ENCODE measurements around the gene RRP1B.
"Not testable (repeated sequence)": the region's sequence is repeated elsewhere in the genome, so short reads cannot be mapped to it uniquely, and the experiment has no call there.

RRP1B gene

GRCh38 chr21:43643193-43643592 lies 16.2 kb upstream of the RRP1B start:
- no peak for DNase-seq

GRCh38 chr21:43644071-43644470 lies 15.3 kb upstream of the RRP1B start:
- DNase-seq, result no peak

- DNase-seq, result no peak
Measured at GRCh38 chr21:43644609-43645008, 14.8 kb upstream of the RRP1B start.

GRCh38 chr21:43645136-43645891 lies 14.0 kb upstream of the RRP1B start:
- peak; percentile 93 to 97 for DNase-seq

GRCh38 chr21:43645976-43646375 lies 13.4 kb upstream of the RRP1B start:
- DNase-seq, result no peak

- DNase-seq, result peak; percentile 94 to 95
Measured at GRCh38 chr21:43646550-43647260, 12.7 kb upstream of the RRP1B start.

- no peak for DNase-seq
Measured at GRCh38 chr21:43648171-43648570, 11.2 kb upstream of the RRP1B start.

GRCh38 chr21:43651926-43652325 lies 7.4 kb upstream of the RRP1B start:
- DNase-seq, result not testable (repeated sequence)

GRCh38 chr21:43652616-43653015 lies 6.7 kb upstream of the RRP1B start:
- DNase-seq, result no peak

- DNase-seq, result no peak
Measured at GRCh38 chr21:43653626-43654025, 5.7 kb upstream of the RRP1B start.

- no peak for DNase-seq
Measured at GRCh38 chr21:43654806-43655489, 4.4 kb upstream of the RRP1B start.

- DNase-seq, result peak; percentile 47 to 48
Measured at GRCh38 chr21:43657355-43658087, 1.8 kb upstream of the RRP1B start.

- DNase-seq, result no peak
Measured at GRCh38 chr21:43658088-43658741, 1.1 kb upstream of the RRP1B start.

GRCh38 chr21:43658769-43659135 lies 608 bp upstream of the RRP1B start:
- DNase-seq, result no peak

- no peak for DNase-seq
Measured at GRCh38 chr21:43662286-43662685, 2.9 kb downstream of the RRP1B start.

- no peak for DNase-seq
Measured at GRCh38 chr21:43663033-43663432, 3.7 kb downstream of the RRP1B start.

GRCh38 chr21:43664358-43664757 lies 5.0 kb downstream of the RRP1B start:
- no peak for DNase-seq

- no peak for DNase-seq
Measured at GRCh38 chr21:43665879-43666278, 6.5 kb downstream of the RRP1B start.

- no peak for DNase-seq
Measured at GRCh38 chr21:43667191-43667904, 8.0 kb downstream of the RRP1B start.

GRCh38 chr21:43669828-43670605 lies 10.7 kb downstream of the RRP1B start:
- DNase-seq, result no peak

- no peak for DNase-seq
Measured at GRCh38 chr21:43675871-43676270, 16.5 kb downstream of the RRP1B start.

Data from Kasumi-1 (cell line).